Prostate gland (tissue), 2 donors: ENCODE data around the gene TECPR2. TPM values are rescaled to one million over a fixed set of nuclear protein-coding genes. Genes with fewer than 3 reads are reported as not detected.

ENCODE experiments used
- DNase-seq: peaks from one replicate; pipeline ENCODE4 v3.0.0-alpha.2; 2019; ENCODE audit warnings: low spot score
- H3K27ac ChIP-seq, 2 donors: fragments of 200-600 bp; sonication (generic); 2 replicates each; pipeline ENCODE4 v1.5.1; 2017 to 2019
- H3K27me3 ChIP-seq: fragments of 200-600 bp; sonication (generic); replicated peaks from 2 replicates; pipeline ENCODE4 v1.5.1; 2019; ENCODE audit not compliant: insufficient read depth
- H3K36me3 ChIP-seq, 2 donors: fragments of 200-600 bp; sonication (generic); 1 replicate in 1 of 2; 2 replicates in 1 of 2; pipeline versions ENCODE4 v1.5.1 to v1.8.1; 2017 to 2019
- H3K4me1 ChIP-seq: fragments of 200-600 bp; sonication (generic); replicated peaks from 2 replicates; pipeline ENCODE4 v1.5.1; 2019
- H3K4me3 ChIP-seq, 2 donors: fragments of 200-600 bp; sonication (generic); 2 replicates each; pipeline ENCODE4 v1.5.1; 2017 to 2019
- H3K9me3 ChIP-seq: fragments of 200-600 bp; sonication (generic); 2 replicates; pipeline ENCODE4 v1.5.1; 2017
- CTCF ChIP-seq, 4 experiments: fragments of 200-600 bp in 2 of 4; fragments of 450-650 bp in 2 of 4; sonication (generic) in 2 of 4; IDR thresholded peaks; 1 replicate in 3 of 4; 2 replicates in 1 of 4; pipeline ENCODE4 v1.5.1; 2016 to 2019; ENCODE audit warnings: antibody characterized with exemption in 4 of 4, mild to moderate bottlenecking in 2 of 4, moderate library complexity in 2 of 4
- POLR2A ChIP-seq: fragments of 450-650 bp; IDR thresholded peaks from one replicate; pipeline ENCODE4 v1.6.1; 2016; ENCODE audit warnings: antibody characterized with exemption, mild to moderate bottlenecking
- POLR2AphosphoS5 ChIP-seq: sonication (generic); formaldehyde crosslinking; IDR thresholded peaks from one replicate; pipeline ENCODE4 v1.6.1; 2017; ENCODE audit warnings: antibody characterized with exemption
- WGBS: methylation state at CpG from one replicate; pipeline ENCODE4 v1.1.5; 2018; 5-methylcytosine and 5-hydroxymethylcytosine counted together
- intact Hi-C: fragments of 100-400 bp; cut with DNase I; formaldehyde crosslinking; loops from one replicate; pipeline ENCODE4 v1.14.2; 2022
- total RNA-seq, 2 donors: library from RNA; depleted of rRNA; stranded (reverse); fragments of >200 nt; gene quantifications; one replicate each; pipeline ENCODE4 v1.1.0, GENCODE V29; 2016

The TECPR2 gene
- total RNA-seq, 2 donors from 2014 or later = 12.9 to 45.0 TPM

- no peak for TF ChIP-seq POLR2A
- no peak for TF ChIP-seq CTCF (IDR thresholded peaks at IDR 0.05)
- TF ChIP-seq POLR2AphosphoS5 = no peak
- 89% methylated on average over 17 of the region's 17 CpGs for WGBS
- intact Hi-C loops = no loop called here
- Histone ChIP-seq H3K4me3 (no peak overlapping the region), H3K27me3 (no peaks in the 10 kb centered on the region), H3K9me3 (no peaks in the 10 kb centered on the region), H3K4me1 (no peaks in the 10 kb centered on the region), H3K36me3 (no peaks in the 10 kb centered on the region), H3K27ac (no peak overlapping the region)
- DNase-seq = no peak
These were observed 129.8 kb downstream of the TECPR2 start for GRCh38 chr14:102492531-102492910.

DNA sequence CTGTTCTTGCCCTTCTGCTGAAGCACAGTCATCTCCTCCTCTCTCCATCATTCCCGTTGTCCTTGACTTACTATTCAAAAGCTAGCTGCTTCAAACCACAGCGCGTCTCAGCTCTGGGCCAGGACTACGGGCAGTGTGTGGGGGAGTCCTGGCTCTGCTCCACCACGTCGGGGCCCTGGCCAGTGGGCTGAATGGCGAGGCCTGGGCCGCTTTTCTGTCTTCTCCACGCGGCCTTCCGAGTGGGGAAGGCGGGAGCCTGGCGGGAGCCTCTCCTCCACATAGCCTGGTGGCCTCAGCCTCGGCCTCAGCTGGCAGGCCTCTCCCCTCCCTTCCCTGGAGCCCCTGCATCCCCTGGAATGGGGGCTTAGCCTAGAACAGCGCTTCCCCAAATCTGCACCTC lies 130.4 kb downstream of the TECPR2 start:
- no peak for DNase-seq
- H3K4me1 ChIP-seq = no peaks in the 10 kb centered on the region
- H3K27ac ChIP-seq = no peak overlapping the region
- H3K36me3 ChIP-seq = no peaks in the 10 kb centered on the region
- 94% methylated on average over 13 of the region's 15 CpGs for WGBS
- H3K9me3 ChIP-seq = no peaks in the 10 kb centered on the region
- no peak overlapping the region for H3K4me3 ChIP-seq
- intact Hi-C loops = no loop called here
- TF ChIP-seq CTCF (IDR thresholded peaks at IDR 0.05) (no peak), POLR2AphosphoS5 (no peak), POLR2A (no peak)
- H3K27me3 ChIP-seq = no peaks in the 10 kb centered on the region

DNA sequence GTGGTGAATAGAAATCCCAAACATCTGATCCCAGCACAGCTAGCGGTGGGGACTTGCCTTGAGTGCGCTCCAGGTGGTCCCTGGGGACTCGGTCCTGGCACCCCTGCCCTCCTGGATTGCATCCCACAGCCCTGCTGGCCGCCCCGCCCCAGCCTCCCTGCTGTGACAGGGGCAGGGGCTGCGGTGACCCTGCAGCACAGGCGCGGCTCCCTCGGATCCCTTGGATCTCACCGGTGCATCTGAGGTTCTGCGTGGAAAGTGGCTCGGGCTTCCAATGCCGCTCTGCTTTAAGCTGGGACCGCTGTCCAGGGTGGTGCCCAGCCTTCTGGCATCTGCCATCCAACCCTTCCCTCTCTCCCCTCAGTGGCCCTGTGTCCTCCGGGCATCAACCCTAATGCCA lies 130.8 kb downstream of the TECPR2 start:
- TF ChIP-seq POLR2AphosphoS5 (no peak), CTCF (IDR thresholded peaks at IDR 0.05) (no peak), POLR2A (no peak)
- H3K9me3 ChIP-seq = no peaks in the 10 kb centered on the region
- no peak overlapping the region for H3K27ac ChIP-seq
- intact Hi-C loops = no loop called here
- no peaks in the 10 kb centered on the region for H3K27me3 ChIP-seq
- DNase-seq = no peak
- H3K4me3 ChIP-seq = no peak overlapping the region
- no peaks in the 10 kb centered on the region for H3K4me1 ChIP-seq
- 98% methylated on average over 15 of the region's 15 CpGs for WGBS
- no peaks in the 10 kb centered on the region for H3K36me3 ChIP-seq

- no peak overlapping the region for H3K4me3 ChIP-seq
- TF ChIP-seq CTCF (IDR thresholded peaks at IDR 0.05) (no peak), POLR2AphosphoS5 (no peak), POLR2A (no peak)
- DNase-seq = no peak
- WGBS = 93% methylated on average over 24 of the region's 26 CpGs
- H3K4me1 ChIP-seq = no peaks in the 10 kb centered on the region
- intact Hi-C loops = no loop called here
- no peak overlapping the region for H3K27ac ChIP-seq
- H3K36me3 ChIP-seq = no peaks in the 10 kb centered on the region
- H3K9me3 ChIP-seq = no peaks in the 10 kb centered on the region
- H3K27me3 ChIP-seq = no peaks in the 10 kb centered on the region
These were observed 133.0 kb downstream of the TECPR2 start for GRCh38 chr14:102495491-102496330.

DNA sequence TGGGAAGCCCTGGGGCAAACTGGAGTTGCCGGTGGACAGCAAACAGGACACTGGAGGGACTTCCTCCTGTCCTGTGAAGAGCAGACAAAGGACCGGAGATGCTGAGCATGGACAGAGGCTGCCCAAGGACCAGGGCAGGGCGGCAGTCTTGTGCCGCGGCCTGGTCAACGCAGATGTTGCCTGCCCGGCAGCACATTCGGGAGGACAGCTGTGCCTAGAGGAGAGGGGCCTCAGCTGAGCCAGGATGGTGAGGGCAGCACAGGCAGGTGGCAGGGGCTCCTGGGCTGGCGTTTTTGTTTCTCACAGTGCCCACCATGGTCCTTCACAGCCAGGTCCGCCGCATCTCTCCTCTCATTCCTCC lies 133.6 kb downstream of the TECPR2 start:
- Histone ChIP-seq H3K27me3 (no peaks in the 10 kb centered on the region), H3K27ac (no peak overlapping the region), H3K4me1 (no peaks in the 10 kb centered on the region), H3K9me3 (no peaks in the 10 kb centered on the region), H3K4me3 (no peak overlapping the region), H3K36me3 (no peaks in the 10 kb centered on the region)
- intact Hi-C loops = no loop called here
- 93% methylated on average over 11 of the region's 11 CpGs for WGBS
- TF ChIP-seq POLR2A (no peak), CTCF (IDR thresholded peaks at IDR 0.05) (no peak), POLR2AphosphoS5 (no peak)
- no peak for DNase-seq
